GM12874 (cell line): ENCODE results near the gene GPR137B.

Source experiments
- TF ChIP-seq, protein P1 (sequence below): IDR thresholded peaks from 2 replicates; pipeline ENCODE4 v1.5.1; 2011; ENCODE audit warnings: low read depth, mild to moderate bottlenecking, control low read depth, low read length, moderate library complexity; ENCODE audit not compliant: insufficient read depth

The GPR137B gene

DNA sequence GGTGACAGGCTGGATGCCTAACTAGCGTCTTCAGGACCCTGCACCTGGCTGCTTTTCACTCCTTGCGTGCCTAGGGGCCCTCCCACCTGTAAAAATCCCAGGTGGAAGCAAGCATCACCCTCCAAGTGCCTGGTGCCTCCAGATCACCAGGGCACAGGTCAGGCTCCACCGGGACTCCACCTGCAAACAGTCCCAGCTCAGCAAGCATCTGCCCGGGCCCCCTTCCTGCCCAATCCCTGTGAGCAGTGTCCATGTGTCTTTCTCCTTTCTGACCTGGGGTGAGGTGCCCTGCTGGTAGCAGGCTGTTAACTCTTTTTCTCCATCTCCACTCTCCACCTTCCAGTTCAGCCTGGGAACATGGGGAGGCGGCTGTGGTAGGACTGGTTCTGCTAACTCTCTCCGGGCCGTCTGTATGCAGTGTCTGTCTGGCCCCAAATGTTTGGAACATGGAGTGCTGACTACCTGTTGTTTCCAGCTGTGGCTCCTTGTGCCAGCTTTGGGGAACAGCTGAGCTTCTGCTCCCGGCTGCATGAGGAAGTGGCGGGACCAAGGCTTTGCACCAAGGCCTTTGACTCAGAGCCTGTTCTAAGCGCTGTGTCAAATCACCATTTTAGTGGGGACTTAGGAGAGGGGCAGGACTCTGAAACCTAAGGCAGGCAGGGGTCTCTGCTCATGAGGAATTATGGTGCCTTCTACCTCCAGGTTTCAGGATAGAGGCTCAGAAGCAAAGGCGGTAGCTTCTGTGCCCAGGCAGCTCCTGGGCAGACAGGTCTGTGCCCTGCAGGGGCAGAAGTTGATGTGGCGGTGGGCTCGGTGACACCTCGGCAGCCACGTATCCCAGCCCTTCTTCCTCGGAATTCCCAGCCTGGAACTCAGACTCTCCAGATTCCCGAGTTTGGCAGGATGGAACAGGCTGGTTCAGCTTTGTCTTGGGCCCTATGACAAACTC is 5.5 kb downstream of the GPR137B start:
- TF ChIP-seq, protein P1, sequence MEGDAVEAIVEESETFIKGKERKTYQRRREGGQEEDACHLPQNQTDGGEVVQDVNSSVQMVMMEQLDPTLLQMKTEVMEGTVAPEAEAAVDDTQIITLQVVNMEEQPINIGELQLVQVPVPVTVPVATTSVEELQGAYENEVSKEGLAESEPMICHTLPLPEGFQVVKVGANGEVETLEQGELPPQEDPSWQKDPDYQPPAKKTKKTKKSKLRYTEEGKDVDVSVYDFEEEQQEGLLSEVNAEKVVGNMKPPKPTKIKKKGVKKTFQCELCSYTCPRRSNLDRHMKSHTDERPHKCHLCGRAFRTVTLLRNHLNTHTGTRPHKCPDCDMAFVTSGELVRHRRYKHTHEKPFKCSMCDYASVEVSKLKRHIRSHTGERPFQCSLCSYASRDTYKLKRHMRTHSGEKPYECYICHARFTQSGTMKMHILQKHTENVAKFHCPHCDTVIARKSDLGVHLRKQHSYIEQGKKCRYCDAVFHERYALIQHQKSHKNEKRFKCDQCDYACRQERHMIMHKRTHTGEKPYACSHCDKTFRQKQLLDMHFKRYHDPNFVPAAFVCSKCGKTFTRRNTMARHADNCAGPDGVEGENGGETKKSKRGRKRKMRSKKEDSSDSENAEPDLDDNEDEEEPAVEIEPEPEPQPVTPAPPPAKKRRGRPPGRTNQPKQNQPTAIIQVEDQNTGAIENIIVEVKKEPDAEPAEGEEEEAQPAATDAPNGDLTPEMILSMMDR = no peak

DNA sequence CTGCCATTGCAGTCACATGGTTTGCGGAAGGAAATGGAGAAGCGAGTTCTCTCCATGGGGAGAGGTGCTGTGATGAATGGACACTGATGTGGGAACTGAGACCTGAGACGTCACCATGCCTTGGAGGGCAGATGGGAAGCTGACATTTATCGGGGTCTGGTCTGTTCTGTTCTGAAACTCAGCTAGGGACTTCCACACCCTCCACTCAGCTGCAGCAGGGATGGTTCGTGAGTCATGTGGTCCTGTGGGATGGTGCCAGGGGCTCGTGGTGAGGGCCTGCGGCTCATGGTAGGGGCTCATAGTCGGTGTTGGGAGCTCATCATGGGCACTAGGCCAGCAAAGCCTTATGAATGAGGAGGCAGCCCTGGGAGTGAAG is 6.1 kb downstream of the GPR137B start:
- TF ChIP-seq, protein P1 = no peak

DNA sequence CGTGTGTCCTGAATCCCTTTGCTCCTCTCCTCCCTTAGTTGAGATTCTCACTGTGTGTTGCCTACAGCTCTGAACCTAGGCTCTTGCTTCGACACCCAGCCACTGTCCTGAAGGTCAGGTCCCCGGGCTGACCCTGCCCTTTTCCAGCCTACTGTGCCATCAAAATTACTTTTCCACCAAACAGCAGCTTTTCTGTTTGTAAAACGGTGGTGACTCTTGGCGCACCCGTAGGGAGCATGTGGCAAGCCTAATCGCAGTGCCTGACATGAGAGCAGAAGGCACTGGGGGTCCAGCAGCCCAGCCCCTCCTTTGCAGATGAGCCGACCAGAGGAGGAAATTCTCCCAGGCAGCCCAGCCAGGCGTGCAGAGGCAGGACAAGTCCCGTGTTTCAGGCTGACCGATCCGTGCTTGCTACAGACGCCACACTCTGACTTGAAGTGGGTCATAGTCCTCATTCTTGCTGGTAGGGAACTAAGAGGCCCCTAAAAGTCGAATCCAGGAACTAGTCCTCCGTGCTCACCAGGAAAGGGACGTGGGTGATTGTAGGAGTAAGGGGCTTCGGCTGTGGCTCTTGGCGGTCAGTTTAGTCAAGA is 6.8 kb downstream of the GPR137B start:
- TF ChIP-seq, protein P1 = no peak

DNA sequence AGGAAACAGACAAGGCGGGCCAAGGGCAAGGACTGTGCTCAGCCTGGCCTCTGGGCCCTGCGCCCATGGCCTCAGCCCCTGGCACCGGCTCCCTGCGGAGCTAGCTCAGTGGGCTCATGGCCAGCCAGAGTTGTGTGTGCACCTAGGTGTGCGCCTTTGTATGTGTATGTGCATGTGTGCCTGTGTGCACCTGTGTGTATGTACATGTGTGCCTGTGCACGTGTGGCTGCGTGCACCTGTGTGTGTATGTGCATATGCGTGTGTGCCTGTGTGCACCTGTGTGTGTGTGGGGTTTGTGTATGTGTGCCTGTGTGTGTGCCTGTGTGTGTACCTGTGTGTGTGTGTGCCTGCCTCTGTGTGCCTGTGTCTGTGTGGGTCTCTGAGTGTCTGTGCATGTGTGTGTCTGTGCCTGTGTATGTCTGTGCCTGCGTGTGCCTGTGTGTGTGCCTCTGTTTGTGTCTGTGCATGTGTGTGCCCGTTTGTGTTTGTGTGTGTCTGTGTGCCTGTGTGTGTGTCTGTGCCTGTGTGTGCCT is 7.4 kb downstream of the GPR137B start:
- TF ChIP-seq, protein P1 = no peak

DNA sequence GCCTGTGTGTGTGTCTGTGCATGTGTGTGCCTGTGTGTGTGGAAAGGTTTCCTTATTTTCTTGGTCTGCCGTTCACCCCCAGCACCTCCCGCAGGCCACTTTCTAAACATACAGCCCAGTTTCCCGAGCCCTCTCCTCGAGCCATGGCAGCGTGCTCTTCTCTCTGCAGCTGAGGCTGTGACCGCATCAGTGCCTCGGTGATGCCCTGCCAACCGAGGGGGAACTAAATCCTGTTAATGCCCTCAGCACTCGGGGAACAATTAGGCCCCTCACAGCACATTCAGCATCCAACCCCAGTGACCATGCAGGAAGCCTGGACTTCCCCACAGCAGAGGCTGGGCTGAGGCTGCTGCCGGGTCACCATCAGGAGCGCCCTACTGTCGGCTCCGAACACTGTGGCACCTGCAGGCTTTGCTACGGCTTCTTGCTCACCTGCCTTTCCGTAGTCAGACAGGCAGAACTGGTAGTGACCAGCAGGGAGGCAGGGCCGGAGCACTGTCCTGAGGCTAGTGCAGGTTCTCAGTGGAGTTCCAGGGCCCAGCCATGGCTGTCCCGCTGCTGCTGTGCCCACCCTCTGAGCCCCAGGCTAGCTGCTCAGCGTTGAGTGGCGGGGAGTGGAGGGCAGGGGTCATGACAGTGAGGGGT is 8.1 kb downstream of the GPR137B start:
- TF ChIP-seq, protein P1 = no peak

DNA sequence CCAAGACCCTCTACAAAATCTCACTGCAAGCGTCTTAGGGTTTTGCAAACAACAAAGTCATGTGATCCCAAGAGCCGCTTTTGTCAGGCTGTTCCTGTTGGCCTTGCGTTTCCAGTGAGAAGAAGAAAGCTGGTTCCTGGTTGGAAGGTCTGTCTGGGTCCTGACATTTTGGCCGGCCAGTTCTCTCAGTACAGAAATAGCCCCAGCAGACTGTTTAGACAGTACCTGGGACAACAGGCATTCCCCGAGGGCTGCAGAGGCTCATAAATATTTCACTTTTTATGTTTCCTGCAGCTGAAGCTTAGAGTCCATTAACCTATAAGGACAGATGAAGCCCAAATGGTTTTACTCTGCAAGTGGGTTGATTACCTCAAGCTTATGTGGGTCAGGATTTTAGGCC is 8.6 kb downstream of the GPR137B start:
- TF ChIP-seq, protein P1 = no peak

DNA sequence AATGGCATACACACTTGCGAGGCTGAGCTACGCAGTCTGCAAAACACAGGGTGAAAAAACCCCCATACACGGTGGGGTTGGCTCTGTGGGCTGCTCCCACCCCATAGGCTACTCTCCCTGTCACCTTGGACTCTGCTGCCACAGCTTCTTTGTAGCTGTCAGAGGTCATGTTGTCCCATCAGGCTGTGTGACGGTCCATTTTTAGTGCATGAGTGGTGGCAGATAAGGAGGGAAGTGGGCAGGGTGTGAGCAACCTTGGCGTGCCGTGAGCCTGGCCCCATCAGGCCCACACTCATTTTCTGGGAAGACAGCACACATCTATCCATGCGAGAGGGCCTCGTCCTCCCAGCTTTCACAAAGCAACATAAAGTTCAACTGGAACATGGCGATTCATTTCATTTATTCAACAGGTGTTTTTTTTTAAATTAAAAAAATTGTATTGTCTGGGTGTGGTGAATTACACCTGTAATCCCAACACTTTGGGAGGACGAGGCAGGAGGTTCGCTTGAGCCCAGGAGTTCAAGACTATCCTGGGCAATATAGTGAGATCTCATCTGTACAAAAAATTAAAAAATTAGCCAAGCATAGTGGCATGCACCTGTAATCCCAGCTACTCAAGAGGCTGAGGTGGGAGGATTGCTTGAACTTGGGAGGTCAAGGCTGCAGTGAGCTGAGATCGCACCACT is 9.5 kb downstream of the GPR137B start:
- TF ChIP-seq, protein P1 = no peak
